Uterus (tissue), 4 donors: Measurements from ENCODE around the gene RPS26. TPM values are rescaled to one million over a fixed set of nuclear protein-coding genes. Genes with fewer than 3 reads are reported as not detected.

Source experiments
- DNase-seq, 2 donors: peaks; one replicate each; pipeline ENCODE4 v3.0.0-alpha.2; 2019 to 2020
- H3K27ac ChIP-seq, 2 donors: fragments of 200-600 bp; sonication (generic); 1 replicate in 1 of 2; 2 replicates in 1 of 2; pipeline ENCODE4 v1.5.1; 2016 to 2018
- H3K27me3 ChIP-seq, 2 donors: fragments of 200-600 bp; sonication (generic); one replicate each; pipeline ENCODE4 v1.5.1; 2018 to 2019; ENCODE audit warnings: control low read depth in 1 of 2
- H3K36me3 ChIP-seq, 2 donors: fragments of 200-600 bp; sonication (generic); one replicate each; pipeline ENCODE4 v1.5.1; 2019; ENCODE audit warnings: control low read depth in 1 of 2
- H3K4me1 ChIP-seq, 2 donors: fragments of 200-600 bp; sonication (generic); one replicate each; pipeline ENCODE4 v1.5.1; 2018 to 2019; ENCODE audit warnings: control low read depth in 1 of 2
- H3K4me3 ChIP-seq, 2 donors: fragments of 200-600 bp; sonication (generic); 1 replicate in 1 of 2; 2 replicates in 1 of 2; pipeline ENCODE4 v1.5.1; 2018 to 2019; ENCODE audit warnings: mild to moderate bottlenecking in 1 of 2
- H3K9me3 ChIP-seq, 2 donors: fragments of 200-600 bp; sonication (generic); one replicate each; pipeline ENCODE4 v1.5.1; 2019; ENCODE audit warnings: control low read depth in 1 of 2
- CTCF ChIP-seq, 4 experiments: fragments of 200-600 bp in 2 of 4; fragments of 450-650 bp in 2 of 4; sonication (generic) in 2 of 4; IDR thresholded peaks; one replicate each; pipeline ENCODE4 v1.5.1; 2016 to 2019; ENCODE audit warnings: antibody characterized with exemption in 4 of 4, mild to moderate bottlenecking in 2 of 4, moderate library complexity in 1 of 4
- POLR2A ChIP-seq, 2 donors: fragments of 450-650 bp; IDR thresholded peaks; one replicate each; pipeline ENCODE4 v1.6.1; 2016; ENCODE audit warnings: antibody characterized with exemption in 2 of 2, mild to moderate bottlenecking in 1 of 2, moderate library complexity in 1 of 2
- intact Hi-C: fragments of 100-400 bp; cut with DNase I; formaldehyde crosslinking; loops from one replicate; pipeline ENCODE4 v1.15.1; 2023; ENCODE audit warnings: low total_unique reads
- total RNA-seq, 4 donors: library from RNA; depleted of rRNA in 3 of 4; stranded (reverse); fragments of >200 nt in 3 of 4; gene quantifications; one replicate each; pipeline versions ENCODE4 v1.1.0 to v1.2.4, GENCODE V29; 2014 to 2023
- donor health status: DM: yes; HTN: yes; CAD: no.

The RPS26 gene
- total RNA-seq, 4 donors from 2014 or later = 35.4 to 1,129 (median 240) TPM

GRCh38 chr12:56028511-56029165 lies 13.1 kb upstream of the RPS26 start:
- Histone ChIP-seq H3K9me3 (no peaks in the 10 kb centered on the region), H3K36me3 (no peaks in the 10 kb centered on the region), H3K4me3 (no peak overlapping the region), H3K4me1 (no peaks in the 10 kb centered on the region), H3K27ac (no peak overlapping the region), H3K27me3 (no peaks in the 10 kb centered on the region)
- no peak for TF ChIP-seq CTCF (IDR thresholded peaks at IDR 0.05)
- TF ChIP-seq POLR2A (IDR thresholded peaks at IDR 0.05) = no peak
- intact Hi-C loops = no loop called here
- no peak for DNase-seq

GRCh38 chr12:56029166-56029519 lies 12.6 kb upstream of the RPS26 start:
- no peaks in the 10 kb centered on the region for H3K27me3 ChIP-seq
- no peak for TF ChIP-seq POLR2A (IDR thresholded peaks at IDR 0.05)
- TF ChIP-seq CTCF (IDR thresholded peaks at IDR 0.05) = no peak
- DNase-seq = no peak
- no peak overlapping the region for H3K4me3 ChIP-seq
- H3K4me1 ChIP-seq = no peaks in the 10 kb centered on the region
- intact Hi-C loops = no loop called here
- no peak overlapping the region for H3K27ac ChIP-seq
- H3K9me3 ChIP-seq = no peaks in the 10 kb centered on the region
- no peaks in the 10 kb centered on the region for H3K36me3 ChIP-seq

GRCh38 chr12:56029666-56030293 lies 11.9 kb upstream of the RPS26 start:
- DNase-seq = peak; percentile 37 to 41
- TF ChIP-seq CTCF (IDR thresholded peaks at IDR 0.05) = peak; percentile 24 to 67 (median 59)
- TF ChIP-seq POLR2A (IDR thresholded peaks at IDR 0.05) = no peak
- H3K4me1 ChIP-seq = no peaks in the 10 kb centered on the region
- H3K9me3 ChIP-seq = no peaks in the 10 kb centered on the region
- no peak overlapping the region for H3K27ac ChIP-seq
- intact Hi-C loops = no loop called here
- no peaks in the 10 kb centered on the region for H3K27me3 ChIP-seq
- H3K4me3 ChIP-seq = no peak overlapping the region
- no peaks in the 10 kb centered on the region for H3K36me3 ChIP-seq

GRCh38 chr12:56031987-56032386 lies 9.7 kb upstream of the RPS26 start:
- intact Hi-C loops = no loop called here
- no peaks in the 10 kb centered on the region for H3K27me3 ChIP-seq
- TF ChIP-seq CTCF (IDR thresholded peaks at IDR 0.05) (no peak), POLR2A (IDR thresholded peaks at IDR 0.05) (no peak)
- H3K27ac ChIP-seq = no peak overlapping the region
- H3K4me3 ChIP-seq = no peak overlapping the region
- no peak for DNase-seq
- H3K9me3 ChIP-seq = no peaks in the 10 kb centered on the region
- no peaks in the 10 kb centered on the region for H3K4me1 ChIP-seq
- no peaks in the 10 kb centered on the region for H3K36me3 ChIP-seq

- no peak overlapping the region for H3K4me3 ChIP-seq
- no peaks in the 10 kb centered on the region for H3K4me1 ChIP-seq
- intact Hi-C loops = no loop called here
- no peaks in the 10 kb centered on the region for H3K9me3 ChIP-seq
- no peaks in the 10 kb centered on the region for H3K27me3 ChIP-seq
- no peak for DNase-seq
- H3K27ac ChIP-seq = no peak overlapping the region
- no peaks in the 10 kb centered on the region for H3K36me3 ChIP-seq
- TF ChIP-seq CTCF (IDR thresholded peaks at IDR 0.05) (no peak), POLR2A (IDR thresholded peaks at IDR 0.05) (no peak)
Observed at GRCh38 chr12:56034586-56035332, 7.0 kb upstream of the RPS26 start.
